HepG2 (cell line): ENCODE results near the gene TBCD.

Source experiments
- RELA ChIP-seq: sonication (generic); formaldehyde crosslinking; IDR thresholded peaks from 2 replicates; pipeline ENCODE4 v1.4.0; 2020; ENCODE audit warnings: missing genetic modification reagents
- RFX5 ChIP-seq: IDR thresholded peaks from 2 replicates; pipeline ENCODE4 v1.6.1; 2011; ENCODE audit warnings: low read depth, low read length, improper control_type of control experiment
- SMARCC2 ChIP-seq: fragments of 450-650 bp; IDR thresholded peaks from 2 replicates; pipeline ENCODE4 v1.6.1; 2017; ENCODE audit warnings: antibody characterized with exemption, mild to moderate bottlenecking
- THRA ChIP-seq: sonication (generic); formaldehyde crosslinking; IDR thresholded peaks from 2 replicates; pipeline ENCODE4 v1.4.0; 2020; ENCODE audit warnings: missing genetic modification reagents, borderline replicate concordance
- ZBTB1 ChIP-seq: sonication (generic); formaldehyde crosslinking; IDR thresholded peaks from 2 replicates; pipeline ENCODE4 v1.4.0; 2020; ENCODE audit warnings: missing genetic modification reagents, borderline replicate concordance
- ZNF207 ChIP-seq: fragments of 450-650 bp; IDR thresholded peaks from 2 replicates; pipeline ENCODE4 v1.6.1; 2016; ENCODE audit warnings: antibody characterized with exemption, borderline replicate concordance

DNA sequence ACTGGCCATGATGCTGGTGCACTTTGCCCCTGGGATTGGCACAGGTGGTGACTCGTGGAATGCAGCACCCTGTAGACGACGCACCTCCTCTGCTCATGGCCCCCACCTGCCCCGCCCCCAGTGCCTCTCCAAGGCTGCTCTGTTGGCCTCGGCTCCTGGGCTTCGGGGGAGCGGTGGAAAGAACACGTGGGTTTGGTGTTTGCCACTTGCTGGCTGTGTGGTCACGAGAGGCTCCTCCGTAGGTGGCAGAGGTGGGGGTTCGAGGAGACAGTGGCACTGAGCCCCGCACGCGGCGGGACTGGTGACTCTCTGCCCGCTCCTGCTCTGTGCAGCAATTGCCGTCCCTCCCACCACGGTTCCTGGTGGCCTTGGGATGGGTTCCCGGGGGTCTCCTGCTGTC lies 170.8 kb downstream of the TBCD start:
- TF ChIP-seq RELA (no peak), THRA (CRISPR knock-in tag) (no peak), RFX5 (no peak), SMARCC2 (no peak), ZNF207 (no peak), ZBTB1 (no peak)
